ENCODE data around the gene LYRM2.

LYRM2 gene

GRCh38 chr6:89589297-89590025, 49.1 kb downstream of the LYRM2 start:
- no peak for DNase-seq

GRCh38 chr6:89585154-89585553, 53.4 kb downstream of the LYRM2 start:
- DNase-seq = no peak

GRCh38 chr6:89584539-89584938, 54.0 kb downstream of the LYRM2 start:
- no peak for DNase-seq

GRCh38 chr6:89583559-89583958, 55.0 kb downstream of the LYRM2 start:
- DNase-seq = no peak

- no peak for DNase-seq
These were observed 55.8 kb downstream of the LYRM2 start for GRCh38 chr6:89582669-89583325.

GRCh38 chr6:89581689-89582088, 56.9 kb downstream of the LYRM2 start:
- DNase-seq = no peak

GRCh38 chr6:89580997-89581666, 57.4 kb downstream of the LYRM2 start:
- no peak for DNase-seq

- DNase-seq = no peak
These were observed 63.0 kb downstream of the LYRM2 start for GRCh38 chr6:89575562-89575960.

GRCh38 chr6:89574910-89575561, 63.5 kb downstream of the LYRM2 start:
- no peak for DNase-seq

GRCh38 chr6:89567630-89568390, 70.7 kb downstream of the LYRM2 start:
- DNase-seq = no peak

GRCh38 chr6:89566930-89567629, 71.5 kb downstream of the LYRM2 start:
- DNase-seq = no peak

- no peak for DNase-seq
These were observed 72.3 kb downstream of the LYRM2 start for GRCh38 chr6:89566008-89566800.

GRCh38 chr6:89564752-89565427, 73.7 kb downstream of the LYRM2 start:
- no peak for DNase-seq

- DNase-seq = no peak
These were observed 74.7 kb downstream of the LYRM2 start for GRCh38 chr6:89563866-89564265.

- no peak for DNase-seq
These were observed 76.2 kb downstream of the LYRM2 start for GRCh38 chr6:89562093-89562973.

GRCh38 chr6:89559487-89559886, 79.1 kb downstream of the LYRM2 start:
- no peak for DNase-seq

GRCh38 chr6:89555806-89556205, 82.7 kb downstream of the LYRM2 start:
- DNase-seq = no peak

- no peak for DNase-seq
These were observed 83.5 kb downstream of the LYRM2 start for GRCh38 chr6:89555031-89555430.

GRCh38 chr6:89554106-89554505, 84.4 kb downstream of the LYRM2 start:
- no peak for DNase-seq

- DNase-seq = no peak
These were observed 85.1 kb downstream of the LYRM2 start for GRCh38 chr6:89553431-89553830.

All from activated T-cell treated with anti-CD3 and anti-CD28 coated beads for 4 hours (primary cell).